Nephron (organoid): ENCODE results near the gene GYG2.

Experiments
- H3K27ac Mint-ChIP-seq, 3 experiments: 2 replicates each; pipeline ENCODE4 v1.8.0; 2020; ENCODE audit warnings: mixed read lengths in 3 of 3, mild to moderate bottlenecking in 2 of 3, moderate library complexity in 1 of 3
- H3K27me3 Mint-ChIP-seq: 2 replicates; pipeline ENCODE4 v1.8.0; 2021; ENCODE audit warnings: low read depth, mild to moderate bottlenecking, moderate library complexity, mixed read lengths
- H3K36me3 Mint-ChIP-seq: 2 replicates; pipeline ENCODE4 v1.8.0; 2020; ENCODE audit warnings: low read depth, mixed read lengths
- H3K4me1 Mint-ChIP-seq: 2 replicates; pipeline ENCODE4 v1.8.0; 2020; ENCODE audit warnings: mixed read lengths
- H3K4me3 Mint-ChIP-seq, 3 experiments: 2 replicates each; pipeline ENCODE4 v1.8.0; 2020; ENCODE audit warnings: mild to moderate bottlenecking in 3 of 3, mixed read lengths in 3 of 3, moderate library complexity in 2 of 3
- H3K9me3 Mint-ChIP-seq: 2 replicates; pipeline ENCODE4 v1.8.0; 2020; ENCODE audit warnings: mixed read lengths
- CTCF ChIP-seq, 3 experiments: fragments of 200-600 bp; sonication (generic); IDR thresholded peaks; one replicate each; pipeline ENCODE4 v1.5.0; 2021; ENCODE audit warnings: antibody characterized with exemption in 3 of 3; ENCODE audit not compliant: unreplicated experiment in 3 of 3

Gene GYG2

GRCh38 chrX:2908125-2908685 is 79.5 kb downstream of the GYG2 start:
- H3K27ac Mint-ChIP-seq, result no peak overlapping the region
- TF ChIP-seq CTCF (IDR thresholded peaks at IDR 0.05; ENCODE audit: unreplicated experiment in 3 of 3), result no peak
- H3K4me3 Mint-ChIP-seq, result no peak overlapping the region
- H3K27me3 Mint-ChIP-seq, result no peaks in the 10 kb centered on the region
- H3K36me3 Mint-ChIP-seq, result peaks cover 73% of the 10 kb centered on the region
- peaks cover 10% of the 10 kb centered on the region for H3K9me3 Mint-ChIP-seq
- no peaks in the 10 kb centered on the region for H3K4me1 Mint-ChIP-seq

GRCh38 chrX:2910109-2910508 is 81.4 kb downstream of the GYG2 start:
- no peak for TF ChIP-seq CTCF (IDR thresholded peaks at IDR 0.05; ENCODE audit: unreplicated experiment in 3 of 3)
- Mint-ChIP-seq H3K27me3 (no peaks in the 10 kb centered on the region), H3K9me3 (peaks cover under 1% of the 10 kb centered on the region), H3K4me1 (no peaks in the 10 kb centered on the region), H3K36me3 (peaks cover 74% of the 10 kb centered on the region), H3K27ac (no peak overlapping the region), H3K4me3 (no peak overlapping the region)

- Mint-ChIP-seq H3K36me3 (peaks cover 71% of the 10 kb centered on the region), H3K9me3 (peaks cover 5% of the 10 kb centered on the region), H3K4me1 (no peaks in the 10 kb centered on the region), H3K27ac (no peak overlapping the region), H3K4me3 (no peak overlapping the region), H3K27me3 (no peaks in the 10 kb centered on the region)
- TF ChIP-seq CTCF (IDR thresholded peaks at IDR 0.05; ENCODE audit: unreplicated experiment in 3 of 3), result peak in 1 of 3 experiments; percentile 20
Observed at GRCh38 chrX:2913118-2913517, 84.4 kb downstream of the GYG2 start.

GRCh38 chrX:2917767-2918166 is 89.0 kb downstream of the GYG2 start:
- TF ChIP-seq CTCF (IDR thresholded peaks at IDR 0.05; ENCODE audit: unreplicated experiment in 3 of 3), result no peak
- Mint-ChIP-seq H3K36me3 (peaks cover 79% of the 10 kb centered on the region), H3K4me1 (no peaks in the 10 kb centered on the region), H3K4me3 (no peak overlapping the region), H3K27me3 (no peaks in the 10 kb centered on the region), H3K9me3 (peaks cover 5% of the 10 kb centered on the region), H3K27ac (no peak overlapping the region)

- H3K27ac Mint-ChIP-seq, result no peak overlapping the region
- no peaks in the 10 kb centered on the region for H3K4me1 Mint-ChIP-seq
- H3K9me3 Mint-ChIP-seq, result peaks cover 5% of the 10 kb centered on the region
- H3K4me3 Mint-ChIP-seq, result no peak overlapping the region
- peaks cover 62% of the 10 kb centered on the region for H3K36me3 Mint-ChIP-seq
- no peak for TF ChIP-seq CTCF (IDR thresholded peaks at IDR 0.05; ENCODE audit: unreplicated experiment in 3 of 3)
- H3K27me3 Mint-ChIP-seq, result no peaks in the 10 kb centered on the region
Observed at GRCh38 chrX:2921193-2921592, 92.5 kb downstream of the GYG2 start.

GRCh38 chrX:2921750-2922149 is 93.0 kb downstream of the GYG2 start:
- H3K4me1 Mint-ChIP-seq, result no peaks in the 10 kb centered on the region
- no peaks in the 10 kb centered on the region for H3K27me3 Mint-ChIP-seq
- TF ChIP-seq CTCF (IDR thresholded peaks at IDR 0.05; ENCODE audit: unreplicated experiment in 3 of 3), result no peak
- no peak overlapping the region for H3K4me3 Mint-ChIP-seq
- H3K27ac Mint-ChIP-seq, result peak overlapping the region in 1 of 3 experiments; percentile 45
- H3K9me3 Mint-ChIP-seq, result no peaks in the 10 kb centered on the region
- peaks cover 56% of the 10 kb centered on the region for H3K36me3 Mint-ChIP-seq
